Breast epithelium (tissue), 3 donors: ENCODE results near the gene FPGS.

Source experiments
- CTCF ChIP-seq, 3 donors: fragments of 450-650 bp; IDR thresholded peaks; one replicate each; pipeline ENCODE4 v1.5.1; 2016 to 2017; ENCODE audit warnings: antibody characterized with exemption in 3 of 3, mild to moderate bottlenecking in 3 of 3, moderate library complexity in 3 of 3
- POLR2A ChIP-seq: fragments of 450-650 bp; IDR thresholded peaks from one replicate; pipeline ENCODE4 v1.6.1; 2016; ENCODE audit warnings: antibody characterized with exemption, mild to moderate bottlenecking, moderate library complexity

- TF ChIP-seq CTCF (IDR thresholded peaks at IDR 0.05) (no peak), POLR2A (no peak)
These were observed 32.1 kb upstream of the FPGS start for GRCh38 chr9:127770583-127770904.
